ENCODE data around the gene KIZ.
"Not testable (repeated sequence)": the region's sequence is repeated elsewhere in the genome, so short reads cannot be mapped to it uniquely, and the experiment has no call there.

The KIZ gene

DNA sequence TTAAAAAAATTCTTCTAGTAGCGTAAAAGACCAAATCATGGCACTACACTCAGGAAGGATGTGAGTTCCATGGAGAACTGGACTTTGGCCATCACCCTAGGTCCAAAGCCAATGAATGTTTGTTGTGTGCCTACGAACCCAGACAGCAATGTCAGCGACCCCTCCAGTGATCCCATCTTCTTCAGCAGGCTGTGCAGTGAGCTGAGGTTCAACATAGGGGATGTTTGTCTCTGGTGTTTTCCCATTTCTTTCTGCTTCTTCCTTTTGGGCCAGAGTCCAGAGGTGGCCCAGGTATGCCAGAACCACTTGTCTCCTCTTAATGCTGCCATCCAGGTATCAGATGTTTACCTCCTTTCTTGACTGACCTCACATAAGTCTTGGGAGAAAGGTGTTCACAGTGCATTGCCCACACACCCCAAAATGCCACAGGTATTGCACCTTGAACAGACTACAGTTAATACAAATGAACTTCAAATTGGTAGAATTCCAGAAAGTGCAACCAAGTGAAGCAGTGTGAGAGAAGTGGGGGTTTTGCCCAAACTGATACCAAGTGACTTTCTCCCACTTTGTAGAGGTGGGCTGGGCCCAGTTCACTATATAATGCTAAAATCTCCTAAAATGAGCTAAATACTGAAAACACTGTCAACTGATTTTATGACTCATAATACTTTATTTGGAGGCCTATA is 14.1 kb downstream of the KIZ start:
- no peak for DNase-seq

DNA sequence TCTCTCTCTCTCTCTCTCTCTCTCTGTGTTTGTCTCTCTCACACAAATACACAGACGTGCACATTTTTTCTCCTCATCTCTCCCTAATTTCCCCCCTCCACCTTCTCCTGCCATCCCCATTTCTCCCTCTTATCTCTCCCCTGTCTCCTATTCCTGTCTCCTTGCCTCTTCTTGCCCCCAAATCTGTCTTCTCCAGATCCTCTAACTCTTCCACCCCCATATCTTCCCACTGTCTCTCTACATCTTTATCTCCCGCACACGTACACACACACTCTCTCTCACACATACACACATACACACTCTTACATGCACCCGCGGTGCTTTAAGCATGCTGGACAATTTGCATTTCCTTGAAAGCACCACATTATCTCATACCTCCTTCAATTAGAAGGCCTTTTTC is 15.9 kb downstream of the KIZ start:
- no peak for DNase-seq

- no peak for DNase-seq
These were observed 17.5 kb downstream of the KIZ start for GRCh38 chr20:21143194-21143890.

GRCh38 chr20:21145424-21145823 is 19.5 kb downstream of the KIZ start:
- no peak for DNase-seq

- no peak for DNase-seq
These were observed 20.3 kb downstream of the KIZ start for GRCh38 chr20:21146215-21146614.

GRCh38 chr20:21147593-21147992 is 21.7 kb downstream of the KIZ start:
- DNase-seq: no peak

- DNase-seq: no peak
These were observed 23.5 kb downstream of the KIZ start for GRCh38 chr20:21149344-21149743.

DNA sequence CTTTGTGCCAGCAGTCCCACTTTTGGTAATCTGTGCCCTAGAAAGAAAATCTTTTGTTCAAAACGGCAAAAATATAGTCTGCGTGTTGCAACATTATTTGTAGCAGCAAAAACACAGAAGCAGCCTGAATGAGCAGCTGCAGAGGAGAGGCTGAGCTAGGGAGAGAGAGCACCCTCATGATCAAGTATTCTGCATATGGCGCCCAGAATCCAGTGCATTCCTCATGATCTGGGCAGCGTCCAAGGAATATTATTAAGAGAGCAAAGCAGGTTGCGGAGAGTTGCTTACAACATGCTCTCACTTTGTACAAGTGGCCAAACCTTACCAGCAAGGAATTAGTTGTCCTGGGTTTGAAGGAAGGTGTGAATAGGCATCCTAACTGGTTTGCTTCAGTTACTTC is 25.9 kb downstream of the KIZ start:
- DNase-seq: no peak

GRCh38 chr20:21154692-21155091 is 28.8 kb downstream of the KIZ start:
- no peak for DNase-seq

DNA sequence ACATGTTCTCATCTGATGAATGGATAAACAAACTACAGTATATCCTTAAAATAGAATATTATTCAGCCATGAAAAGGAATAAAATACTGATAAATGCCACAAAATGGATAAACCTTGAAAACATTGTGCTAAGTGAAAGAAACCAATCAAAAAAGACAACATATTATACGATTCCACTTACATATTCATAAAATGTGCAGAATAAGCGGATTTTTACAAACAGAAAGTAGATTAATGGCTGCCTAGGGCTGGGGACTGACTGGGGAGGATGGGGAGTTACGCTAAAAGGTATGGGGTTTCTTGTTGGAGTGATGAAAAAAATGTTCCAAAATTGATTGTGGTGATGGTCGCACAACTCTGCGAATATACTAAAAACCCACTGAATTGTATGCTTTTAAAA is 29.4 kb downstream of the KIZ start:
- no peak for DNase-seq

DNA sequence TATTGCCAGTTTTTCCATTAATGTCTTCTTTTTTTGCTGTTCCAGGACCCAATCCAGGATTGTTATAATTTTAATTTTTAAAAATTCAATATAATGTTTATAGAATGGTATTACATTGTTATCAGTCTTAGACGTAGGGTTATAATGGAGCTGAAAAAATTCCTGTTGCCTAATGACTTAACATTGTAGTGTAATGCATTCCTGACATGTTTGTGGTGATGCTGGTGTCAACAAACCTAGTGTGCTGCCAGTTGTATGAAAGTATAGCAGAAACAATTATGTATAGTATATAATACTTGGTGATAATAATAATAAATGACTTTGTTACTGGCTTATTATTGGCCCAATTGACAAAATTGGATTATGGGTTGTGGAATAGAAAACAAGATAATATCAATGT is 30.4 kb downstream of the KIZ start:
- DNase-seq: no peak

- no peak for DNase-seq
These were observed 31.1 kb downstream of the KIZ start for GRCh38 chr20:21157006-21157405.

DNA sequence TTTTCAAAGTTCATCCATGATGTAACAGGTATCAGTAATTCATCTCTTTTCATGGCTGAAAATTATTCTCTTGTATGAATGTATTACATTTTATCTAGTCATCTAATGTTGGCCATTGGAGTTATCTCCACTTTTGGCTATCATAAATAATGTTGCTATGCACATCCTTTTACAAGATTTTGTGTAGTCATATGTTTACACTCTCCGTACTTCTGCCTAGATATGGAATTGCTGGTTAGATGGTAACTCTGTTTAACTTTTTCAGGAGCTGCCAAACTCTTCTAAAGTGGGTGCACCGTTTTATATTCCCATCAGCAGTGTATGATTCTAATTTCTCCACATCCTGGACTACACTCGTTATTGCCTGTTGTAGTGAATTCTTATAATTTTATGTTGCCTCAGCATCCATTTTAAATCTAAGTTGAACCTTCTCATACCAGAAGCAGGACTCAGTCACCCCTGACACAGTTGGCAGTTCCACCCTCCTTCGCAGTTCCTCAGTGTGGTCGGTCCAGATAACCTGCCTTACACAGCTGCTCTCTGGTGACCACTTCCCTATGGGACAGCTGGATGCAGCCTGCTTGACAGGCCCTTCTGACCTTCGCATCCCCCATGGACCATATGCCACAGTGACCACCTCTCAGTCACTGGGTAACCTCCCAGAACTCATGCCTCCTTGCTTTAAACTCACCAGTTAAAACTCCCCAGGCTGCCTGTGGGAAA is 33.9 kb downstream of the KIZ start:
- DNase-seq: no peak

DNA sequence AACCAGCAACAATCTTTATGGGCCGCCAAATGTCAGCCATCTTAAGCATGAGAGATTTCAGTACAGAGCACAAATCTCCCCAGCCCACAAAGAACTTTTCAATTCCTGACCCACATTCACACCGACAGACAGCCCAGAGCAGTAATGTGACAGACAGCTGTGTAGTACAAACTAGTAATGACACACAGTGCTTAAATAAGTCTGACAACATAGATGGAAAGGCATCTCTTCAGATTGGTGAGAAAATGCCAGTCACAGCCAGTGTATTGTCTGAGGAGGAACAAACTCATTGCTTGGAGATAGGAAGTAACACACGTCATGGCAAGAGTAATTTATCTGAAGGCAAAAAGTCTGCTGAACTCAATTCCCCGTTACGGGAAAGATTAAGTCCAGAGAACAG is 36.0 kb downstream of the KIZ start:
- DNase-seq: no peak

GRCh38 chr20:21162631-21163030 is 36.7 kb downstream of the KIZ start:
- no peak for DNase-seq

GRCh38 chr20:21166801-21167200 is 40.9 kb downstream of the KIZ start:
- no peak for DNase-seq

DNA sequence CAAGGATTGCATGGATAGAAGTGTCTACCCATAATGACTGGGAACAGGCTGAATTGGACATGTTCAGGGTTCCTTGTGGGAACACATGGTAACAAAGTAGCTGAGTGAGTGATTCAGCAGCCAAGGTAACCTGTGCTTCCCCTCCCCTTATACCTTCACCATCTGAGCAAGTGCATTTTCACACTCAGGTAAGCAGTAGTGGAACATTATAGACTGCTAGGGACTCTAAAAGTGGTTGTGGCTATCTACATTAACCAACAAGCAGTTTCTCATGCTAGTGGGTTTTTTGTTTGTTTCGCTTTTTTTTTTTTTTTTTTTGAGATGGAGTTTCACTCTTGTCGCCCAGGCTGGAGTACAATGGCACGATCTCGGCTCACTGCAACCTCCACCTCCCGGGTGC is 41.4 kb downstream of the KIZ start:
- DNase-seq: no peak

- DNase-seq: not testable (repeated sequence)
These were observed 42.2 kb downstream of the KIZ start for GRCh38 chr20:21168061-21168460.

DNA sequence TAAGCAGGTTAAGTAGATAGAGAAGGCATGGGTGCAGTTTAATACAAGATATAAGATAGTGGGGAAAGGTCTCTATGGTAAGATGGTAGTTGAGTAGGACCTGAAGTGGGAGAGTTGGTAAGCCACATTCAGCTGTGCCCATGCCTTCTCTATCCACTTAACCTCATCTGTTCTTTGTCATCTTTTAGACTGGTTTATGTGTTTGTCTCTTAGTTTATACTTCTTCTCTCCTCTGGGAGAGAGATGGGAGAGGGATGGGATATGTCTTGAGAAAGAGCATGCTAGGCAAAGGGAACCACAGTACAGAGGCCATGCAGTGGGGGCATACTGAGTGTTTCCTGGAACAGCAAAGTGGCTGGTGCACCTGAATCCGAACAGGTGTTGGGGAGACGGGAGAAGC is 46.7 kb downstream of the KIZ start:
- DNase-seq: no peak

DNA sequence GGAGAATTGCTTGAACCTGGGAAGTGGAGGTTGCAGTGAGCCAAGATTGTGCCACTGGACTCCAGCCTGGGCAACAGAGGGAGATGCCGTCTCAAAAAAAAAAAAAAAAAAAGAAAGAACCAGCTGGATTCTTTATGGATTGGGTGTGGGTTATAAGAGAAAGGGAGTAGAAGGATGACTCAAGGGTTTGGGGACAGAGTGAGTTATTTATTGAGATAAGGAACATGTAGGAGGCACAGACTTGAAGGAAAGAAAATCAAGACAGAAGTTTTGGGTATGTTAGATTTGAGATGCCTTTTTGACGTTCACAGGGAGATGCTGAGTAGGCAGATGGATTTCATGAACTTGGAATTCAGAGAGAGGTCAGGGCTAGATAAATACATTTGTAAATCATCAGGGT is 47.6 kb downstream of the KIZ start:
- DNase-seq: no peak

DNA sequence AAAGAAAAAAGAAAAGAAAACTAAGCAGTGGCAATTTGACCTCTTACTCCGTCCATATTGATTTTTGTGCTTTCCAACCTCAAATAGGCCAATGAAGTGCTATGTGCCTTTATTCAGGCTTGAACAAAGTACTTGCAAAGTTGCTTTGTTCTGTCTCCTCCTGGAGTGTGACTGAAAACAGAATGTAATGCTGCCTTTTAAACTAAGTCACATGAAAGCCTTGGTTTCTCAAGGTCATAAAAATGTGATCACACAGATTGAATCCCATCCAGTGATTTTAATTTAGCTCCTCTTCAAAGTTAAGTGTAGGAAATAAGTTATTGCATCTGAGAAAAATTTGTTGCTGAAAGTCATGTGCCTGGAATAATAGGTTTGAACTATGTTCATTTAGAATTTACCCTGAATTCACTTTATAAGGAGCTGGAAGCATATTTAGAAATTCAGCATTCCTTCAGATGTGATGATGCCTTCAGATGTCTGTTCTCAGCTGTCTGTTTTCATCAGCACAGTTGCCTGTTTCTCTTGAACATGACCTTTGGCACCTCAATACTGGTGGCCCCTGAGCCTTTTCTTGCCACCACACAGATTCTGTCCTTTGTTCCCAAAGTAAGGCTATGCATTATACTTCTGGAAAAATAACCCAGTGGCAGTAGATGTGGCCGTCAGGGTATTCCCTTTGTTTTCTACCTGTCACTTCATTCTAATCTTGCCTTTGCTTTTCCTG is 48.8 kb downstream of the KIZ start:
- DNase-seq: no peak

DNA sequence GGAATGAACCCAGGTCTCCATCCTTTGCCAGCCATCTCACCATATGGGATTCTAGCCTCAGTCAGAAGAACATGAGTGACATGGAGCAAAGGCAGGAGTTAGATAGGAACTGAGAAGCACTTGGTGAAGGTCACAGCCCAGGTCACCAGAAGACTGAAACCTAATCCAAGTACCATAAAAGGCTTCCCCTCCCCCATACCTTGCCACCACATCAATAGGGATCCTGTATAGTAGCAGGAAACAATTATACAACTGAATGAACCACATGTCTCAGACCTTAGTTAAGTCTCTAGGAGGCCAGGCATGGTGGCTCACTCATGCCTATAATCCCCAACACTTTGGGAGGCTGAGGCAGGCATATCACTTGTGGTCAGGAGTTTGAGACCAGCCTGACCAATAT is 49.6 kb downstream of the KIZ start:
- no peak for DNase-seq

- no peak for DNase-seq
These were observed 51.9 kb downstream of the KIZ start for GRCh38 chr20:21177767-21178166.

DNA sequence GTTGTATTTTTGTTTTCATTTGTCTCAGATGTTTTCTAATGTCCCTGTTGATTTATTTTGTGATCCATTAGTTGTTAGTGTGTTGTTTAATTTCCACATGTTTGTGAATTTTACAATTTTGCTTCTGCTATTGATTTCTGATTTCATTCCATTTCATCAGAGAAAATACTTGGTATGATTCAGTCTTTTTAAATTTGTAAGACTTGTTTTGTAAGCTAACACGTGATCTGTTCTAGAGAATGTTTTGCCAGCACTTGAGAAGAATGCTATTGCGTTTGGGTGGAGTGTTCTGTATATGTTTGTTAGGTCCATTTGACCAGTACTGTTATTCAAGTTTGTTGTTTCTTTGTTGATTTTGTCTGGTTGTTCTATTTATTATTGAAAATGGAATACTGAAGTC is 53.9 kb downstream of the KIZ start:
- DNase-seq: no peak

Measured in activated effector memory CD4-positive, alpha-beta T cell treated with anti-CD3 and anti-CD28 coated beads, Interleukin-2, amount 50 U/mL, for 16 hours (primary cell).